Panc1 (cell line): ENCODE measurements around the gene RIPK1.

Source experiments
- POLR2AphosphoS5 ChIP-seq: IDR thresholded peaks from 2 replicates; pipeline ENCODE4 v1.6.1; 2012; ENCODE audit warnings: mild to moderate bottlenecking, low read depth, low read length, moderate library complexity
- TCF7L2 ChIP-seq: IDR thresholded peaks from 2 replicates; pipeline ENCODE4 v1.6.1; 2011; ENCODE audit warnings: mild to moderate bottlenecking, low read depth, low read length, inconsistent platforms
- TF ChIP-seq, protein P1 (sequence below): fragments of 450-650 bp; IDR thresholded peaks from 2 replicates; pipeline ENCODE4 v1.5.1; 2017; ENCODE audit warnings: mild to moderate bottlenecking

DNA sequence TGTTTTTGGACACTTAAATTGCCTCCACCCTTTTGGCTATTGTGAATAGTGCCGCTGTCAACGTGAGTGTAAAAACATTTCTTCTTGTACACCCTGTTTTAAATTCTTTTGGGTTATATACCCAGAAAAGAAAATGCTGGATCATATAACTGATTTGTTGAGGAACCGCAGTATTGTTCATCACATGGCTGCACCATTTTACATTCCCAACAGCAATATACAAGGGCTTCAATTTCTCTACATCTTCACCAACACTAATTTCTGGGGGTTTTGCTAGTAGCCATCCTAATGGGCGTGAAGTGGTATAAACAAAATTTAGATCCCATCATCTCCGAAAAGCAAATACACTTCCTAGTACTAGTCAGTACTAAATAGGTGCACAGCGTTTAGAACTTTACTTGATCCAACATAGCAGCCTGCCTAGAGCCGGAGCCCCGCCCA lies 49.6 kb downstream of the RIPK1 start:
- TF ChIP-seq, protein P1, sequence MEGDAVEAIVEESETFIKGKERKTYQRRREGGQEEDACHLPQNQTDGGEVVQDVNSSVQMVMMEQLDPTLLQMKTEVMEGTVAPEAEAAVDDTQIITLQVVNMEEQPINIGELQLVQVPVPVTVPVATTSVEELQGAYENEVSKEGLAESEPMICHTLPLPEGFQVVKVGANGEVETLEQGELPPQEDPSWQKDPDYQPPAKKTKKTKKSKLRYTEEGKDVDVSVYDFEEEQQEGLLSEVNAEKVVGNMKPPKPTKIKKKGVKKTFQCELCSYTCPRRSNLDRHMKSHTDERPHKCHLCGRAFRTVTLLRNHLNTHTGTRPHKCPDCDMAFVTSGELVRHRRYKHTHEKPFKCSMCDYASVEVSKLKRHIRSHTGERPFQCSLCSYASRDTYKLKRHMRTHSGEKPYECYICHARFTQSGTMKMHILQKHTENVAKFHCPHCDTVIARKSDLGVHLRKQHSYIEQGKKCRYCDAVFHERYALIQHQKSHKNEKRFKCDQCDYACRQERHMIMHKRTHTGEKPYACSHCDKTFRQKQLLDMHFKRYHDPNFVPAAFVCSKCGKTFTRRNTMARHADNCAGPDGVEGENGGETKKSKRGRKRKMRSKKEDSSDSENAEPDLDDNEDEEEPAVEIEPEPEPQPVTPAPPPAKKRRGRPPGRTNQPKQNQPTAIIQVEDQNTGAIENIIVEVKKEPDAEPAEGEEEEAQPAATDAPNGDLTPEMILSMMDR = no peak
- no peak for TF ChIP-seq POLR2AphosphoS5
- no peak for TF ChIP-seq TCF7L2
